ENCODE measurements around the gene COX7A2L.

DNA sequence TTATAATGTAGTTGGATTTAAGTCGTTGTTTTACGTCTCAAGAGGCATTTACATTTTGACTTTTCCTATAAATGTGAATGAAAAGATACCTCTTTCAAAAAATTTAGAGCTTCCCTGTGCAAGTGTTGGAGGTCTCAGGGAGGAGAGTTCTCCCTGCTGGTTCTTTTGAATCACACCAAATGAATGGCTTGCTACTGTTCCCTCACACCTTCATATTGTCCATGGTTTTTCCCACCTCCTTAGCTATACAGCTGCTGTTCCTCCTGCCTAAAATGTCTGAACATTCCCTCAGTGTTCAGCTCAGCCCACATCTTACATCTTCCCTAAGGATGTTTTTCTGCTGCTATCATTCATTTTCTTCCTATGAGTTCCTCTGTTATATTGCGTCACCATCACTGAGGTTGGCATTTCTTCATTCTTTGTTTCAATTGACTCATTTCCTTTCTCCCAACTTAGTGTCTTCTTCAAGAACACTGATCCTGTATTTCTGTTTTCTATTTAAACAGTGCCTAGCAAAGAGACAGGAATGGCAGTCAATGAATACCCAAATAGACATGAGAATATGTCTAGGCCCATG, 46.0 kb downstream of the COX7A2L start:
- TF ChIP-seq TAF1 (IDR thresholded peaks at IDR 0.05; ENCODE audit: low read depth, low read length), result no peak
- no peak for TF ChIP-seq POLR2AphosphoS5 (IDR thresholded peaks at IDR 0.05; ENCODE audit: low read depth, low read length)
- TF ChIP-seq POLR2A (IDR thresholded peaks at IDR 0.05; ENCODE audit: low read depth, low read length), result no peak

All from GM12891 (cell line).